DMS114 treated with DMSO at 0.1 percent for 48 hours (cell line): ENCODE results near the gene SORCS2.

Experiments used
- DNase-seq: peaks from one replicate; lab custom pipeline; 2025; ENCODE audit not compliant: unreplicated experiment; lab: John Stamatoyannopoulos, UW

SORCS2 gene

DNA sequence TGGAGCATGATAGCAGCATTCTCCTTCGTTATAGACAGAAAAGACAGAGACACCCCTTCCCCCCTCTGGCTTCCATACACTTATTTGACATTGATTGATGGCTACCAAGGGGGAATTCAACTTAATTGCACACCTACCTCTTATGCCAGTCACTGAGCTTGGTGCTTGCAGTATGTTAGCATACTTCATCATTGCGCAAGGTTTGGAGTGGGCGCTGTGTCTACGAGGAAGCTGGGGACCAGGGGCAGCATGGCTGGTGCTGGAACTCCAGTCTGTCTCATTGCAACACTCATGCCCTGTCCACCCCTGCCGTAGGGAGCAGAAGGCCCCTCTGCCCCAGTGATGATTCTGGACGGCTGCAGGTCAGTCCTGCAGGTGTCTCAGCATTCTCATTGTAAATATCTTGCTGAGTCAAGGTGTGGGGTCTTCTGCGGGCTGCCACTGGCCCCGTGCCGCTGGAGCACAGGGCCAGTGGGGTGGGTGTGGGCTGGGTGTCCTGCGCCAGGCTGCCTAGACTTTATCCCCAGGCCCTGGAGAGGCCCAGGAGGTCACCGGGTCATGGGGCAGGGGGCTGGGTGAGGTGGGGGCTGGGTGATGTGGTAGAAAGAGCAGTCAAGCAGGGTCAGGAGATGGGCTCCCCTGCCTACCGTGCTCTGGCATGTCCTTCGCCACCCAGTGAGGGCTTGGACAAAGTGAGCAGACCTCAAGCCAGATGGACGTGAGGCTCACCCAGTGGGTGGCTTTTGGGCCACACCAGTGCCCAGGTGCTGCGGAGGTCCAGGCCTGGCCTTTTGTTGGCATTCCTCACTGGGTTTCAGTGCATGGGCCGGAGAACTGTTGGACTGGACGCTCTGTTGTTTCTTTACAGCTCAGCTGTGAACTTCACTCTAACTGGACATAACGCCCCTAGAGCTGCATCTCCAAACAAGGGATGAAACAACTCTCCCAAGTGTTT, 156.9 kb downstream of the SORCS2 start:
- no peak for DNase-seq

DNA sequence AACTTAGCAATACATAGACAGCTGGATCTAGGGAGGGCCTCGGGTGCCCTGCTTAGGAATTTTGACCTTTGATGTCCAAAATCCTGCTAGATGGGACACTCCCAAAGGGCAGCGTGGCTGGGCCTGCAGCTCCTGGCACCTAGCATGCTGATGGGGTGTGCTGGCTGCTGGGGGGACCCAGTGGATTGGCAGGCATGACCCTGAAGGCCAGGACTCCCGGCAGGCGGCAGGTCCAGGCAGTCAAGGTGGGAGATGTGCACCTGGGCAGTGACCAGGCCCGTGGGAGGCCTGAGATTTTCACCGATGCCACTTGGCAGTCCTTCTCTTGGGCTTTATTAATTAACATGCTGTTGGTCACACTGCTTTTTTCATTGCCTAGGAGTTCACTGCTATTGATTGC, 158.1 kb downstream of the SORCS2 start:
- DNase-seq: no peak

DNA sequence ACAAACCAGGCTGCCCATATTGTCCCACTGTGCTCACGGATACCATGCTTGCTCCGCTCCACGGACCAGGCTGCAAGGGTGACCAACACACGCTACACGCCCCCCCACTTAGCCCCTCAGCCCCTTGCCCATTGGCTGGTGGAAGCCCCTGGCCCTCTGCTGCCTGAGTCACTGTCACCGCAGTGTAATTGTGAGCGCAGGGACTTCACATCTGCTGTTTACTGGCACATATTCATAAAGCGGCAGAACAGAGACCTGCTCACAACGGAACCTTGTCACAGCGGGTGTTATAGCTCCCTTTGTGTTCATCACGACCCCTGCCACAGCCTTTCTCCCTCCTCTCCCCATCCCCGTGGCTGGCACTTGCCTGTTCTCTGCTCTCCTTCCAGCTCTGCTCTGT, 158.7 kb downstream of the SORCS2 start:
- DNase-seq: no peak

DNA sequence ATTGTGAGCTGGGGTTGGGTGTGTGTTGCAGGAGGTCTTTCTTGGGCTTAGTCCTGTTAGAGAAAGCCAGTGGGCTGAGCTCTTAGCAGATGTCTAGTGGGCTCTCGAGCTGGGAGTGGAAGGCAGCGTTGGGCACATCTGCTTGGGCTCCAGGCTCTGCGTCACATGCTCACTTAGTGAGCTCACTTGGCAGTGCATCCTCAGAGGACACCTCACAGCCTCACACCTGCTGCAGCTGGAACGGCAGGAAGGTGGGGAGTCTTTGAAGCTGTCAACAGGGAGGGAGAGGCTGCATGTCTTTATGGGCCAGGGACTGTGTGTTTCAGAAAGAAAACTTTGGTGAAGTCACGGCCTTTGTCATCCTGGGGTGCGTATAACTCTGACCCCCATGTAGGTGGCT, 160.1 kb downstream of the SORCS2 start:
- DNase-seq: no peak

DNA sequence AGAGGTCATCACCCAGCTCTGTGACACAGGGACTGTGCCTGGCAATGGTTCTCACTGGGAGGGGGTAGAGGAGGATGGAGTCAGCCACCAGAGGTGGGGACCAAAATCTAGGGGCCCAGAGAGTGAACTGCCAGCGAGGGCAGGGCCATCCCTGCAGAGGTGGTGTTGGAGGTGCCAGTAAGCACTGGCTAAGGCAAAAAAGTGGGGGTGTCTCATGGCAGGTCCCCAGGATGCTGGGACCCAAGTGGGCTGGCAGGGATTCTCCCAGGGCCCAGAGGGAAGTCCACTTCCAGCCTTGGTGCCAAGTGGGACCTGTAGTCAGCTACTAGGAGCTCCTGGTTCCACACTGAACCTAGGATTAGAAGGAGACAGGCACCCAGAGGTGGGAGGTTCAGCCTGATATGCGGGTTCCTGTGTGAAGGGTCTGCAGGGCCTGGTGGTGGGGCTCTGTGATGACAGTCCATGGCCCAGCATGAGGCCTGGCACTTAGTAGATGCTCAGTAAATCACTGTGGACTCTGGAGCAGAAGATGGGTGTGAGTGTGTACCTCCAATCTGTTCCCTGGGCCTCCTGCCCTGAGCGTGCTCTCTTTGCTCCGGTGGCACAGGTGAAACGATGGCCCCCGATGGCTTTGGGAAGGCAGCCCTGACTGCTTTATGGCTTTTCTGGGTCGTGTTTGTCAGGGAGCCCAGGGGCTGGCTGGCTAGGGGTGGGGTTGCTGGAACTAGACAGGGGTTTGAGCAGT, 160.9 kb downstream of the SORCS2 start:
- no peak for DNase-seq

DNA sequence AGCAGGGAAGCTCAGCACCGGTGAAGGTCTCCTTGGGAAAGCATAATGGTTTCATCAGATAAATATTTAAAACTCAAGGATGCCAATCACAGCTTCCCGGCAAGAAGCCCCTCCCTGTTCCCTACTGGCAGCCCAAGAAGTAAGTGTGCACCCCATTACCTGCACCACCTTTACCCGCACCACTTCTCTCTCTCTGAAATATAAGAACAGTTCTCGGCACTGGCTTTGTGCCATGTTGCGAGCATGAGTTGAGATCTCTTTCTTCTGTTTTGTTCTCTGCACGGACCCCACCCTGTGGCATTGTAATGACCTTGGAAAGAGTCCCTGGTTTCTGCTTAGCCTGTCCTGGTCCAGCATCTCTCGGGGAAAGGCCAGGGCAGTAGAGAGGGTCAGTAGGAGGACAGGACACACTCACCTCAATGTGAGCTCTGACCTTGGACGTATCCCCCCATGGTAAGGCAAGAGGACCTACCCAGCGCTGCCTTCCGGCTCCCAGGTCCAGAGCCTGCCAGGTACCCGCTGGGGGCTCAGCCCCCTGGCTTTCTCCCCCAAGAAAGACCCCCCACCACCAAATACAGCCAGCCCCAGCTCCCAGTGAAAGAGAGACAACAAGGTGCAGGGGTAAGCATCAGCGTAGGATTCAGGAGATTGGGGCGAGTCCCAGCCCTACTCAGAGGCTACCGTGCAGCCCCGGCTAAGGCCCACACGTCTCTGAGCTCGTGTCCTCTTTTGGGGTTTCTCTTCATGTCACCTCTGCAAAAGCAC, 161.7 kb downstream of the SORCS2 start:
- no peak for DNase-seq

DNA sequence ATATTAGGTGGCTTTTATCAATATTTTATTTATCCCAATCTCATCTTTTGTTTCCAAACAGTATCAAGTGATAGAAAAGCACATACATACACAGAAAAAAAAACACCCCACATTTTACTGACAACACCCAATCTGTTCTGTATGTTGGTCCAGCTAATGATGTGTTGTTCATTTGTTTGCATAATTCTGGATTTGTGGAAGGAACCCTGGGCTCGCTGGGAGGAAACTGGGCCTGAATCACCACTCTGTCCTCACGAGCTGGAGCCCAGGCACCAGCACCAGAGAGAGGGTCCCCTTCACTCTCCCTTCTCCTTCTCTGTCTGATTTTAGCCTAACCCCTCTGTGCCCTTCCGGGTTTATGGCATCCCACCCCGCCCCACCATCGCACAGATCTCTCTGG, 162.6 kb downstream of the SORCS2 start:
- DNase-seq: no peak

DNA sequence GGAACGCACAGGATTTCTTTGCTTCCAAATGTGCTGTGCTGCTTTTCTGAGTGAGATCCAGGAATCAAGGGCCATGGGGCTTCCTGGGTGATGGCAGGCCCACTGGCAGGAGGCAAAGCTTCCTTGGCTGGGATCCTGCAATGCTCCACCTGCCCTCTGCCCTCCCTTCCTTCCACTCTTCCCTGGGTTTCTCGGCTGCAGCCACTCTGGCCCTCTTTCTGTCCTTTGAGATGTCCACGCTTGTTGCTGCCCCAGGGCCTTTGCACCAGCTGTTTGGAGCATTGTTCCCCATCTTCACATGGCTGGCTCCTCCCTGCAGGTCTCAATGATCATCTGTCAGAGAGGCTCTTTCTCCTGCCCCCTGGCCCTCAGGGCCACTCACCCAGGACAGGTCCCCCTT, 163.5 kb downstream of the SORCS2 start:
- DNase-seq: no peak

DNA sequence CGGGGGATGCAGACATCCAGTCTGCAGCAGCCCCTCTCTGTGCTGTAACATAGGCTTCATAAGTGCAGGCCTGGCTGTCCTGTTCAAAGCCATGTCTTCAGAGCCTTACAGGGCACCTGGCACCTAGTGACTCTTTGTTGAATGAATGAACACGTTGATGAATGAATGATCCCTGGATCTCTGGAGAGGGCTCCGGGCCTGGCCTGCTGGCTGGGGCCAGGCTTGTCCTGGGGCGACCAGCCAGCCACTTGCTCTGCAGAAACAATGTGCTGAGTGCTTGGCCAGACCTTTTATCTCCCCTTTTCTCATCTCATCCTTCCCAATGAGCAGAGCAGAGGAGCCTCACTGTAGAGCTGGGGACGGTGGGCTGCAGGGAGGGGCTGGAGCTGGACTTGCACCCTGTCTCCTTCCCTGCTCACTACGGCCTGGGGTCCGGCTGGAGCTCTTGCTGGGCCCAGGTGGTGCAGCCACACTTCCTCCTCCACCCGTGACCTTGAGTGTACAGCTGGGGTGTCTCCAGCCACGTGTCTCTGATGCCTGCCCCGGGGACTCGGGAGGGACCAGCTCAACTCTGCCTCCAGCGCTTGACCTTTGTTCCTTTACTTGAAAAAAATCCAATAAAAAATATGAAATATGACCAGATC, 164.5 kb downstream of the SORCS2 start:
- no peak for DNase-seq

DNA sequence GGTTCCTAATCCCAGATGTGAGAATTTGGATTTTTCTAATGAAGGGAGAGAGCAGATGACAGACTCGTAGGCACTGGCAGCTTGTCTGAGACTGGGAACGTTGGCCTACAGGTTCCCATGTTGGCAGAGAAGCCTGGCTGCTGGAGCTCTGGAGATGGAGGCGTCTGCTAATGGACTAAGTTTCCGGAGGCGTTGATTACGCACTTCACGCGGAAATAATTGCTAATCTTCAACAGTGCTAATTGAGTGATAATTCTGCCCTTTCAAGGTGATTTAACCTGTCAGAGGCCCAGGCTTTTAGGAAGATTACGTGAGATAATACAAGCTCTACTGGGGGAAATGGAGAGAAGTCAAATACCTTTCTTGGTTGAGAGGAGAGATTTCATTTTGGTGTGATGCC, 165.0 kb downstream of the SORCS2 start:
- DNase-seq: no peak

DNA sequence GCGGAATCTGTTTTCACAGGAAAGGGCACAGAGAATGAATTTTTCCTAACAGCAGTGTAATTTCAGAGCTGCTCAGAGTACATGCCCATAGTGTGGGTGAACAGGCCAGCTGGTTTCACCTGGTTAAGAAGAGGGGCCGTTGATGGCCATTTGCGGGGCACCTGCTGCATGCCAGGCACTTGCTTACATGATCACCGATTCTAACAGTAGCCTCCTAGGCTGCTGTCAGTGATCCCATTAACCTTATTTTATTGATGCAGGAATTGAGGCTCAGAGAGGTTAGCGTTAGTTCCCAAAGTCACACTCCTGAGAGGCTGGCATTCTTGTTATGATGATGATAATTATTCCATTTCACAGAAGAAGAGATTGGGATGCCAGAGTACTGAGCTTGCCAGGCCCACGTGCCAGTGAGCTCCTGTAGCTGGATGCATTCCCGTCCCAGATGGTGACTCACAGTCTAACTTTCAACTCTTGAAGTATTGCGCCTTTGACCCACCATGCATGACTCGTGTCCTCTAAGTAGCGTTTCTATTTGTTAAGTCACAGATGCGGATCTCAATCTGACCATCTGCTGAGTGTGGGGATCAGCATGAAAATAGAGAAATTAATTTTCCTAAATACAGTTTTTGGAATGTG, 165.9 kb downstream of the SORCS2 start:
- no peak for DNase-seq

DNA sequence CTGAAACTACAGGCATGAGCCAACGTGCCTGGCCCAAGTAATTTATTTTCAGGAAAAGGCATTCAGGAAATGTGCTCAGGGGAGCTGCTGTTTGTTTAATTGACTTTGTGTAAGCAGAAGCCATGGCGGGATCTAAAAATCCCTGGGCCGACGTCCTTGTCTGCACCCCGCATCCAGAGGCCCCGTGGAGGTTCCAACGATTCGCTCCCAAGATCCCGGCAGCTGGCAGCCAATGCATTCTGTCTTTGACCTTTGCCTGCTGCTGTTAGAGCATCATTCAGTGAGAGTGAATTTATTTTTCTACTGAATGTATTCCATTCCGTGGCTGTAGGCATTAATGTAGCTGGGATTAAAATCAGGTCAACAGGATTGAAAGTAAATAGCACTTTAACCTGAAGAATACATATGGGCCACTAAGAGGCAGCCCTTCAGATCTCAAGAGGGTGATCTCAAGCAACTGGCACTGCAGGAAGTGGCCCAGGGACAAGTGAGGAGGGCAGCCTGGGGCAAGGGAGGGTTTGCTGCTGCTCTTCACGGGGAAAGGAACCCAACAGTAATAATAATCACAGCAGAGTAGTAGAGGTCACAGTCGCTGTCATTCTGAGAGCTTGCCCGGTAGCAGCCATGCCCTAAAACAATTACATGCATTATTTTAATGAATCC, 167.2 kb downstream of the SORCS2 start:
- no peak for DNase-seq

DNA sequence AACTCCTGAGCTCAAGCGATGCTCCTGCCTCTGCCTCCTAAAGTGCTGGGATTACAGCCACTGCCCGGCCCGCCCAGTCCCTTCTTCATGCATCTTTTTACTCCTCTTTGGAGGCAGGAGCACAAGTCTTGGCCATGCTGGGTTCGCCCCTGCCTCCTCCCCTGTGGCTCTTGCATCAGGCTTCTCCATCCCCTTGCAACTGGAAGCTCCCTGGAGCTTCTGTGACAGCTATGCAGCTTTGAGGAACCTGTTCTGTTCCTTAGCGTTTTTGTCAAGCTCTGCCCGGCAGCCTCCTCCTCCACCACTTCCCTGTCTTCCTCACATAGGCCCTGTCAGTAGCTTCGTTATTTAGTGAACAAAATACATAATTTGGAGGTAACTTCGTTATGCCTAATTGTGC, 168.5 kb downstream of the SORCS2 start:
- DNase-seq: no peak

DNA sequence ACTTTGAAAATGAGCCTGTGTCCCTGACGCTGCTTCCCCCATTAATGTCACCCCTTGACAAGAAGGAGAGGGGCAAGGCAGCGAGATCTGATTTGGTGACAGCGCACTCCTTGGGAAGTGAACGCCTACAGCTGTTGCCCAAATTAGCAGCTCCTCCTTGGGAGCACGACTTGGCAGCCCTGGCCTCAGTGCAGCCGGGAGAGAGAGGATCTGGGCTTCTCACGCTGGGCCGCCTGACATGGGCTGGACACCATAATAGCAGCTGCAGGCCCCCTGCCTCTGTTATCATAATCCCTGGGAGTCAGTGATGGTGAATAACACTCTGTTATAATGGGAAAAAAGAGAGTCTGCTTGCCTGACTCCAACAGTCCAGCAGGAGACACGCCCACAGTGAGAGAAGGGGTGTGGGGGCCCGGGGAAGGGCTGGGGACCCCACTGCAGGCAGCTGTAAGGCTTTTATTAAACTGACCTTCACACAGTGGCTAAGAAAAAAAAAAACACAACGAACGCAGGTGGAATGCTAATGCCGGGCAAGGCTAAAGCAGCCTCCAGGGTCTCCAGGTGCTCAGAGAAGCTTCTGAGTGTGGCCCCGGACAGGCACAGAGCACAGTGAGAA, 169.1 kb downstream of the SORCS2 start:
- DNase-seq: no peak

DNA sequence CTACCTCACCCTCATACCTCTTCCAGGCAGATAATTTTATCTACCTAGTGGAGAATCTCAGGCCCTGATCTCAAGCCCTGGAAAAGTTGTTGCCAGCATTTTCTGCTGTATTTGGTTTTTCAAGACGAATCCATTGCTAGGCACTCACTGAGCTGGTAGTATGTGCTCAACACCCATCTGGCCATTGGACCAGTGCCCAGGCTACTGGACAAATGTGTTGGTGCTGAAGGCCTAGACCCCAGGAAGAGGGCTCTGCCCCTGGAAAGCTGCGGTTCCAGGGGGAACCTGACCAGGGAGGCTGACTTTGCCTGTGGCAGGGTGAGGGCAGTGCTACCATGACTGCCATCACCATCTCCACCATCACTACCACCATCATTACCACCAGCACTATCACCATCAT, 170.0 kb downstream of the SORCS2 start:
- DNase-seq: no peak

DNA sequence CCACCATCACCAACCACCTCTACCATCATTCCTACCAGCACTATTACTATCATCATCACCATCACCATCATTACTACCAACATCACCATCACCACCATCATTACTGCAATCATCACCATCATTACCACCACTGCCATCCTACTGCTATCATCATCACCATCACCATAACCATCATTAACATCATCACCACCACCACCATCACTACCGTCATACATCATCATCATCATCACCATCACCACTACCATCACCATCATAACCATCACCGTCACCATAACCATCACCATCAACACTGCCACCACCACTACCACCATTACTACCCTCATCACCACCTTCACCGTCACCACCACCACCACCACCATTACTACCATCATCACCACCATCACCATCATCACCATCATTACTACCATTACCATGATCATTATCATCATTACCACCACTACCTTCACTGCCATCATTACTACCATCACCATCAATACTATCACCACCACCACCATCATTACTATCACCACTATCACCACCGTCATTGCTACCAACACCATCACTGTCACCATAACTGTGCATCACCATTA, 170.6 kb downstream of the SORCS2 start:
- no peak for DNase-seq

DNA sequence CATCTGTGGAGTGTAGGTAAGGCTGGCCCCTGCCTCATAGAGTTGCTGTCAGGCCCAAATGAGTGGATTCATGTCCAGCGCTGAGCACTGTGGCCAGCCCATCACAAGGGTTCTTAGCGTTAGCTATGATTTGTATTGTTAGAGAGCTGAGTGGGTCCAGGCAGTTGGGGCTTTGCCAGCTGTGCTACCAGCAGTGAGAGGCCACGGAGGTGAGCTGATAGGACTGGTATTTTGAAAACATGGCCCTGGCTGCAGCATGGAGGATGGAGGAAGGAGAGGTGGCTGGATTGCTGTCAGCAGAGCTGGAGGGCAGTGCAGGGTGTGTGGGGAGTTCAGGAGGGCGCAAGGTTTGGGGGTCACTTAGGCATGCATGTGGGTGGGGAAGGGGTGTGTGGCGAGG, 172.6 kb downstream of the SORCS2 start:
- DNase-seq: no peak

DNA sequence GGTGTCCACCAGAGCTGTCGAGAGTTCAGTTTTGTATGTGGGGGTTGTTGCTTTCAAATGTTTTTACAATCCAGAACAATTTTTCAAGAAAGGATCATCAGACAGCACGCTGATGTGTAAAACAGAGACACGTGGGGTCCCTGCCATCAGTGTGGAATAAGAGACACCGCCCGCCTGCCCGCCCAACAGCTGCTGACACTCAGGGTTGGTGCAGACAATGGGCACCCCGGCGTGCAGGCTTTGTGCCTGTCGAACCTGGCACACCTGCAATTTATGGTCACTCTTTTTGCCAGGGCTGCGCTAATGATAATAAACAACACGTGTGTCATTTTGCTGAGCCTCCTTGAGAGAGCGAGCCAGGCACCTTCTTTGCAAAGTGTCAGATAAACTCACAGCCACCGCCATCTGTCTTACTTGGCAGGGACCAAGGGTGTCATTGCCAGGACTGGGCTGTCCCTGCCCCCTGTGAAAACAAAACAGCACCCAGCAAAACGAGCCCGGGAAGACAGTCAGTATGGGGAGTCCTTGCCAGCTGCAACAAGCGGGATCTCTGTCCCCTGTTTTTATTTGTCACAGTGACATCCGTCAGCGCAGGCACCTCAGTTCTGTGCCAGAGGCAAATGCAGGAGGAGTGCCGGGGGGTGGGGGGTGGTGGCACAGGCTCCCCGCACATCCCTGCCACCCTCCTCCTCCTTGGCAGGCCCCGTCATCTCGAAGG, 173.3 kb downstream of the SORCS2 start:
- DNase-seq: no peak
